HG03064 (cell line): ENCODE measurements around the gene SBK3.
"Not testable (repeated sequence)": the region's sequence is repeated elsewhere in the genome, so short reads cannot be mapped to it uniquely, and the experiment has no call there.

ENCODE experiments used
- ATAC-seq: cut with Tn5 transposase; IDR thresholded peaks from one replicate; pipeline ENCODE4 v1.9.1; 2021; ENCODE audit warnings: low read depth; ENCODE audit not compliant: unreplicated experiment

SBK3 gene

GRCh38 chr19:55578031-55578760 is 32.9 kb upstream of the SBK3 start:
- ATAC-seq, result no peak

GRCh38 chr19:55576746-55577145 is 31.4 kb upstream of the SBK3 start:
- no peak for ATAC-seq

GRCh38 chr19:55573929-55574328 is 28.6 kb upstream of the SBK3 start:
- not testable (repeated sequence) for ATAC-seq

GRCh38 chr19:55569477-55569876 is 24.1 kb upstream of the SBK3 start:
- ATAC-seq, result not testable (repeated sequence)

GRCh38 chr19:55567708-55568328 is 22.5 kb upstream of the SBK3 start:
- ATAC-seq, result no peak

GRCh38 chr19:55566823-55567222 is 21.5 kb upstream of the SBK3 start:
- no peak for ATAC-seq

- ATAC-seq, result no peak
Observed at GRCh38 chr19:55563261-55563690, 17.9 kb upstream of the SBK3 start.

GRCh38 chr19:55559684-55560083 is 14.3 kb upstream of the SBK3 start:
- no peak for ATAC-seq

- no peak for ATAC-seq
Observed at GRCh38 chr19:55554741-55555152, 9.4 kb upstream of the SBK3 start.

GRCh38 chr19:55554302-55554701 is 9.0 kb upstream of the SBK3 start:
- no peak for ATAC-seq

GRCh38 chr19:55553217-55554182 is 8.2 kb upstream of the SBK3 start:
- ATAC-seq, result no peak

GRCh38 chr19:55552620-55553019 is 7.3 kb upstream of the SBK3 start:
- no peak for ATAC-seq

- no peak for ATAC-seq
Observed at GRCh38 chr19:55552206-55552605, 6.9 kb upstream of the SBK3 start.

- ATAC-seq, result no peak
Observed at GRCh38 chr19:55550321-55550650, 4.9 kb upstream of the SBK3 start.

GRCh38 chr19:55549500-55550320 is 4.4 kb upstream of the SBK3 start:
- ATAC-seq, result no peak

GRCh38 chr19:55546822-55547614 is 1.7 kb upstream of the SBK3 start:
- ATAC-seq, result no peak

GRCh38 chr19:55546011-55546410 is 668 bp upstream of the SBK3 start:
- ATAC-seq, result no peak

GRCh38 chr19:55544776-55545439 is 435 bp downstream of the SBK3 start:
- ATAC-seq, result no peak

- no peak for ATAC-seq
Observed at GRCh38 chr19:55544014-55544413, 1.3 kb downstream of the SBK3 start.
